PFSK-1 (cell line): ENCODE measurements around the gene ENPP1.

Experiments used
- POLR2AphosphoS5 ChIP-seq: IDR thresholded peaks from 2 replicates; pipeline ENCODE4 v1.6.1; 2012; ENCODE audit warnings: low read depth, mild to moderate bottlenecking, control low read depth, low read length, moderate library complexity
- REST ChIP-seq, 2 experiments: IDR thresholded peaks; 2 replicates each; pipeline versions ENCODE4 v1.6.1 to v1.8.0; 2011 to 2012; ENCODE audit warnings: low read depth in 2 of 2, low read length in 2 of 2, control low read depth in 1 of 2, inconsistent platforms in 1 of 2, mild to moderate bottlenecking in 1 of 2, moderate library complexity in 1 of 2; ENCODE audit not compliant: insufficient read depth in 1 of 2
- SIN3A ChIP-seq: IDR thresholded peaks from 2 replicates; pipeline ENCODE4 v1.6.1; 2012; ENCODE audit warnings: mild to moderate bottlenecking, low read length, moderate library complexity, borderline replicate concordance; ENCODE audit not compliant: insufficient read depth
- TAF1 ChIP-seq: IDR thresholded peaks from 2 replicates; pipeline ENCODE4 v1.6.1; 2012; ENCODE audit warnings: low read length, control low read depth, borderline replicate concordance; ENCODE audit not compliant: insufficient read depth

DNA sequence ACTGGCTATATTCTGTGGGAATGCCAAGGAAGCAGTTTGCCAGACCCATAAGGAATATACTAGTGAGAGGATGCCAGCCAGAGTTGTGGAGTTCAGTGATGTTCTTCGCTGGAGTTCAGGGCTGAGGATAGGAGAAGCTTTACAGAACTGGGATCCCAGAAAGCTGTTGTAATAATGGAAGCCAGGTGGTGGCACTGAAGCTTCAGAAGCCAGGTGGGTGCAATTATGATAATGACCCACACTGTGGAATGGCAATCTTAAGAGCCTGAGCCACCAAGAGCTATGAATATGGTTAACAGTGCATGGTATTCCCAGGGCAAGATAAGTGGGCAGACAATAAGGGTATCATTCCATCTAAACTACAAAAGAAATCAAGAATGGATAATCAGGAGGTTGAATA lies 25.1 kb upstream of the ENPP1 start:
- TF ChIP-seq TAF1 (no peak), SIN3A (no peak), POLR2AphosphoS5 (no peak), REST (IDR thresholded peaks at IDR 0.05; ENCODE audit: insufficient read depth in 1 of 2, low read depth in 2 of 2, low read length in 2 of 2) (no peak)
